LNCaP clone FGC (cell line): ENCODE data around the gene DYNLT2.

ENCODE experiments used
- DNase-seq: peaks from one replicate; pipeline ENCODE4 v3.0.0-alpha.2; 2011; ENCODE audit warnings: low read depth
- H3K4me3 ChIP-seq: 2 replicates; pipeline ENCODE4 v1.5.1; 2011; ENCODE audit warnings: mild to moderate bottlenecking, low read depth, low read length, control low read depth
- TF ChIP-seq, protein P1 (sequence below): IDR thresholded peaks from 2 replicates; pipeline ENCODE4 v1.5.1; 2012; ENCODE audit warnings: mild to moderate bottlenecking; ENCODE audit not compliant: control insufficient read depth, insufficient read depth; ENCODE audit errors: extremely low read depth

DYNLT2 gene

DNA sequence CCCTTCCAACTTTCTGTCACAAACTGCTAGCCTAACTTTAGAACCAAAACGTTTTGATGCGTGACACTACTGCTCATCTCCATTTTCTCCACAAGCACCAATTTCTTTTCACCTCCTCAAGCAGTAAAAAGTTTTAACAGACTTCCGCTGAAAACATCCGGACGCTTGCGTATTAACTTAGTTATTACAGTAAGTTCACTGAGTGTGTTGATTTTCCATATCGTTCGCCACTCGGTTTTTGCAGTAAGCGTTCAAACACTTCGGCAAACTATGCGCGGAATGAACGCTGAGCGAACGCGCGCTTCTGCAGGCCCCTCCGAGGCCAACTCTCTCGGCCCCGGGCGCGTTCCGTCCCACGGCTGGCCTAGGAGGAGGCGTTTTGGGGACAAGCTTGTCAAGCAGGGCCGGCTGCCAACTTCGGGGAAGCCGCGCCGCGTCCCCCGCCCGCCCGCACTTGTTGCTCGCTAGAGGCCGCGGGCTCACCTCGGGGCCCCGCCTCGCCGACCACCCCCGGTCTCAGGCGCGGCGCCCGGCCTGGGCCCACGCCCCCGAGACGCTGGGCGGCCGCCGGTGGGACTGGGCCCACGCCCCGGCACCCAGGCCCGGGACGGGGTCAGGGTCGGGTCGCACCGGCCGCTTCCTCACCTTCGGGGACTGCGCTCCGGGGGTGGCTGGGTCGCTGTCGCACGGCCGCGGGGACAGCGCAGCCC lies 28.0 kb downstream of the DYNLT2 start:
- H3K4me3 ChIP-seq: peak overlapping the region; percentile 78
- peak; percentile 17 for DNase-seq
- TF ChIP-seq, protein P1, sequence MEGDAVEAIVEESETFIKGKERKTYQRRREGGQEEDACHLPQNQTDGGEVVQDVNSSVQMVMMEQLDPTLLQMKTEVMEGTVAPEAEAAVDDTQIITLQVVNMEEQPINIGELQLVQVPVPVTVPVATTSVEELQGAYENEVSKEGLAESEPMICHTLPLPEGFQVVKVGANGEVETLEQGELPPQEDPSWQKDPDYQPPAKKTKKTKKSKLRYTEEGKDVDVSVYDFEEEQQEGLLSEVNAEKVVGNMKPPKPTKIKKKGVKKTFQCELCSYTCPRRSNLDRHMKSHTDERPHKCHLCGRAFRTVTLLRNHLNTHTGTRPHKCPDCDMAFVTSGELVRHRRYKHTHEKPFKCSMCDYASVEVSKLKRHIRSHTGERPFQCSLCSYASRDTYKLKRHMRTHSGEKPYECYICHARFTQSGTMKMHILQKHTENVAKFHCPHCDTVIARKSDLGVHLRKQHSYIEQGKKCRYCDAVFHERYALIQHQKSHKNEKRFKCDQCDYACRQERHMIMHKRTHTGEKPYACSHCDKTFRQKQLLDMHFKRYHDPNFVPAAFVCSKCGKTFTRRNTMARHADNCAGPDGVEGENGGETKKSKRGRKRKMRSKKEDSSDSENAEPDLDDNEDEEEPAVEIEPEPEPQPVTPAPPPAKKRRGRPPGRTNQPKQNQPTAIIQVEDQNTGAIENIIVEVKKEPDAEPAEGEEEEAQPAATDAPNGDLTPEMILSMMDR: no peak

DNA sequence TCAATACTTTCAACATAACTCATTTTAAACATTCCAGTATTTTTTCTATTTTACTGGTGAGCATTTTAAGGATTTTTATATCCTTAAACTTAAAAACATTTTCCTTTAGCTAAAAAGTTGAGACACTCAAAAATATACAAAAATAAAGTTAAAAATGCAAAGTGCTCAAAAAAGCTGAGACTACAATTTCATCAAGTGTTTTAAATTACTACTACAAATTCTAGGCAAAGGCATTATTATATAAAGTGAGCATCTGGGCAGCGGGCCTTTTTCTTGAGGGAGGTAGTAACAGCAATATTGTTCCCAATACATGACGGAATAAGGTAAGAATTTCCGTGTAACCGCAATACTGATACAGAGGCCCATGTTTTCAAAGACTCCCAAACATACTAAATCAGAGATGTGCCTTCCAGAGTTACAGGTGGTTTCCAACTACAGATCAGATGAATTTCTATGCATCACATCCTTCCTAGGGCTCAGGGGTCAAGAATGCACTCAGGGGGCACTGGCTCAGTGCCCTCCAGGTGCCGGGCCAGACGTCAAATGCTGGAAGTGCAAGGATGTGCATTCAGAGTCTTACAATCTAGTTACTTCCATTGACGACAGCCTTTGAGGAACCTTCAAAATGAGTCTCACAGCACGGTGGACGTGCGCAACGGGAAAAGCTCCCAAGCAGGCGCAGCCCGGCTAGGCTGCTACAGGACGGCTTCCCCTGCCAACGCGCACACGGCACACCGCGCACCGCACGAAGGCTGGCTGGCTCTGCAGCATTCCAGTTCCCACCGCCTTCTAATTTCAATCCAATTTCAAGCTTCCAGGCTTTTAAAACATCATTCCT lies 28.8 kb downstream of the DYNLT2 start:
- peak overlapping the region; percentile 78 for H3K4me3 ChIP-seq
- TF ChIP-seq, protein P1: no peak
- DNase-seq: peak; percentile 22

DNA sequence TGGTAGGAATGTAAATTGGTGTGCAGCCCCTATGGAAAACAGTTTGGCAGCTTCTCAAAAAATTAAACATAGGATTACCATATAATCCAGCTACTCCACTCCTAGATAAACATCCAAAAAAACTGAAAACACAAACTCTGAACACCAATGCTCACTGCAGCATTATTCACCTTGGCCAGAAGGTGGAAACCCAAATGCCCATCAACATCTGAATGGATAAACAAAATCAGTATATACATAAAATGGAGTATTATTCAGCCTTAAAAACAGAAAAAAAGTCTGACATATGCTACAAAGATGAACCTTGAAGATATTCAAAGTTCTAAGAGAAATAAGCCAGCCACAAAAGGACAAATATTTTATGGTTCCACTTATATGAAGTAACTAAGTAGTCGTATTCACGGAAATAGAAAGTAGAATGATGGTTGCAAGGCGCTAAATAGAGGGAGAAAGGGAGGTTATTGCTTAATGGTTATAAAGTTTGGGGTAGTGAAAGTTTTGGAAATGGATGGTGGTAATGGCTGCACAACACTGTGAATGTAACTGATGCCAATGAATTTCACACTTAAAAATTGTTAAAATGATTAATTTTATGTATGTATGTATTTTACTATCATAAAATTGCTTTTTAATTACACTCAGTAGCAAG lies 31.0 kb downstream of the DYNLT2 start:
- no peak for DNase-seq
- H3K4me3 ChIP-seq: no peak overlapping the region
- TF ChIP-seq, protein P1: peak; percentile 13; the same call in 1 of the 2 replicates

DNA sequence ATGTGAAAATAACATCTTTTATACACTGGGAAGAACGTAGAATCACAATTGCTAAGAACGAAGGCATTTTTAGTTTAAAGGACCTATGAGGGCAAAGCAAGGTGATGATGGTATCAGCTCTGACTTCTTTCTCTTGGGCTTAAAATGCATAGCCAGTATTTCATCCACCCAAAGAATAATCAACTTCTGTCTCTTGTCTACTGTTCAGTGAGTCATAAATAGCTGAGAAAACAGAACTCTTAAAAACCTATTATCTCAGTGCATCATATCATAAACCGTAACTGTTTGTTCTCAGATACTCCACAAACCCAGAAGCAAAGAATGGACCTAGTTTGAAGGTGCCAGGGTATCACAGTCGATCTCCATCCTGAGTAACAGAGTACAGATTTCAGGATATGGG lies 32.3 kb downstream of the DYNLT2 start:
- no peak overlapping the region for H3K4me3 ChIP-seq
- TF ChIP-seq, protein P1: no peak
- no peak for DNase-seq

DNA sequence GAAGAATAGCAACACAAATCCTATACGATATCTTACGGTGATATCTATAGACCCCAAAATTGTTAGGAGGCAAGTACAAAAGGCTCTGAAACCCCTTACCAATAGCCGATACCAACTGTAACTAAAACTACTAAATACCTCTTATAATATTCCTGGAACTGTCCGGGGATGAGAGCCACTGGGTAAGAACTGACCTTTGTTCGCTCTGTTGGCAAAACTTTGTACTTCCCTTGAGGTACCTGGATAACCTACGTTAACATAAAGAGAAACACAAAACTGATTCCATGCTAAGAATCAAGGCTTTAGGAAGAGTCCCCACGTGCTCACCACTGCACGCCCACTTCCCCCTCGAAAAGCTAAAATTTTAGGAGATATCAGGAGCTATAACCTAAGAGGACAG lies 36.8 kb downstream of the DYNLT2 start:
- H3K4me3 ChIP-seq: no peak overlapping the region
- TF ChIP-seq, protein P1: no peak
- no peak for DNase-seq

DNA sequence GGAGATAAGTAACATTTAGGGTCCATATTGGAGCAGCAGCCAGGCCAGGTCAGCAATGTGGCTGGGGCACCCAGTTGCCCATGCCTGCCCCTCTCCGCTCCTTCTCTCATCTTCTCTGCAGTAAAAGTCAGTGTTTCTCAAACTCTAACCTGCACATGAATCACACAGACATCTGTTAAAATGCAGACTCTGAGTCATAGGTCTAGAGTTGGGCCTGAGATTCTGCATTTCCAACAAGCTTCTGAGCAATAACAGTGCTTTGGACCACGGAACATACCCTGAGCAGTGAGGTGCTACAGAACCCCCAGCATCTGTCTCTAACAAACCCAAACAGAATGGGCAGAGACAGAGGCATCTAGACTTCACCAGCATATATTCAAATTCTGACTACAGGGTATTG lies 37.2 kb downstream of the DYNLT2 start:
- no peak for DNase-seq
- H3K4me3 ChIP-seq: no peak overlapping the region
- TF ChIP-seq, protein P1: no peak
